ENCODE results near the gene RABL3.
"Not testable (repeated sequence)": the region's sequence is repeated elsewhere in the genome, so short reads cannot be mapped to it uniquely, and the experiment has no call there.

The RABL3 gene

GRCh38 chr3:120682095-120682681 is 60.1 kb downstream of the RABL3 start, which contains the start of gene HGD:
TSS of gene HGD (minus strand) at chr3:120682239. CDS start at chr3:120682111, 128 bp downstream.
- DNase-seq: no peak

- no peak for DNase-seq
Measured at GRCh38 chr3:120681506-120682038, 60.7 kb downstream of the RABL3 start.

GRCh38 chr3:120681018-120681417 is 61.3 kb downstream of the RABL3 start:
- DNase-seq: no peak

GRCh38 chr3:120680193-120680894 is 62.0 kb downstream of the RABL3 start:
- DNase-seq: no peak

GRCh38 chr3:120678984-120679383 is 63.3 kb downstream of the RABL3 start:
- DNase-seq: no peak

- DNase-seq: no peak
Measured at GRCh38 chr3:120678331-120678947, 63.9 kb downstream of the RABL3 start.

GRCh38 chr3:120677193-120677592 is 65.1 kb downstream of the RABL3 start:
- DNase-seq: not testable (repeated sequence)

- no peak for DNase-seq
Measured at GRCh38 chr3:120673116-120673515, 69.2 kb downstream of the RABL3 start.

GRCh38 chr3:120670576-120670975 is 71.7 kb downstream of the RABL3 start:
- no peak for DNase-seq

- DNase-seq: no peak
Measured at GRCh38 chr3:120664926-120665325, 77.4 kb downstream of the RABL3 start.

GRCh38 chr3:120661945-120662344 is 80.4 kb downstream of the RABL3 start:
- no peak for DNase-seq

GRCh38 chr3:120661106-120661905 is 81.0 kb downstream of the RABL3 start:
- DNase-seq: no peak

GRCh38 chr3:120659834-120660233 is 82.5 kb downstream of the RABL3 start:
- DNase-seq: no peak

- DNase-seq: no peak
Measured at GRCh38 chr3:120659285-120659684, 83.0 kb downstream of the RABL3 start.

GRCh38 chr3:120652896-120653545 is 89.3 kb downstream of the RABL3 start:
- no peak for DNase-seq

- no peak for DNase-seq
Measured at GRCh38 chr3:120652281-120652680, 90.0 kb downstream of the RABL3 start.

- no peak for DNase-seq
Measured at GRCh38 chr3:120650311-120650710, 92.0 kb downstream of the RABL3 start.

GRCh38 chr3:120649830-120650233 is 92.5 kb downstream of the RABL3 start:
- no peak for DNase-seq

GRCh38 chr3:120648290-120648689 is 94.0 kb downstream of the RABL3 start:
- no peak for DNase-seq

- no peak for DNase-seq
Measured at GRCh38 chr3:120646771-120647432, 95.4 kb downstream of the RABL3 start.

- no peak for DNase-seq
Measured at GRCh38 chr3:120645083-120645845, 97.1 kb downstream of the RABL3 start.

Data from CD4-positive, alpha-beta T cell treated with Interferon gamma for 1 hour (primary cell).